ENCODE results near the gene H3-3A.

The H3-3A gene

GRCh38 chr1:226098870-226099835, 36.6 kb downstream of the H3-3A start:
- DNase-seq (ENCODE audit: low read depth in 2 of 2), result peak in 1 of 2 donors; percentile 46
- no peak overlapping the region for H3K4me3 ChIP-seq (replicated peaks in 1 of 2; ENCODE audit: low read depth in 2 of 2, low read length in 2 of 2)
- no peak for TF ChIP-seq CTCF (IDR thresholded peaks at IDR 0.05; ENCODE audit: low read depth, low read length)

- peak overlapping the region; percentile 10 to 19 for H3K4me3 ChIP-seq (replicated peaks in 1 of 2; ENCODE audit: low read depth in 2 of 2, low read length in 2 of 2)
- peak; percentile 60 to 75 for DNase-seq (ENCODE audit: low read depth in 2 of 2)
- no peak for TF ChIP-seq CTCF (IDR thresholded peaks at IDR 0.05; ENCODE audit: low read depth, low read length)
Observed at GRCh38 chr1:226100436-226101391, 38.2 kb downstream of the H3-3A start.

DNA sequence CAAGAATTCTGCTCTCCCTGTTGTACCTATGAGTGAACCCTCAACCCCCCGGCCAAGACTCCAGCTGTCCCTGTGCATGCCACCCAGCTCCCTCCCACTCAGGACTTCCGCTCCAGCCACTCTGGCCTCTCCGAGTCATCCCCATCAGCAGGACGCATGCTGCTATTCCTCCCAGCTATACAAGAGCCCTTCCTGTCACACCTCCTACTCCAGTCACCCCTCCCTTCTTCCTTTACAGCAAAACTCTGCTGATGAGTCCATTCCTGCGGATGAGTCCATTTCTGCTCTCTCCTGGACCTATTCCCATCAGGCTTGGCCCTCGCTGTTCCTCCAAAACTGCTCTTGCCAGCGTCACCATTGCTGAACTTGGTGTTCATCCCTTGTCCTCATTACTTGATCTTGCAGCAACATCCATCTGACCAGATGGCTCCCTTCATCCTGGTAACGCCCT, 42.2 kb downstream of the H3-3A start:
- peak; percentile 39 to 59 for DNase-seq (ENCODE audit: low read depth in 2 of 2)
- H3K4me3 ChIP-seq (replicated peaks in 1 of 2; ENCODE audit: low read depth in 2 of 2, low read length in 2 of 2), result no peak overlapping the region
- no peak for TF ChIP-seq CTCF (IDR thresholded peaks at IDR 0.05; ENCODE audit: low read depth, low read length)

DNA sequence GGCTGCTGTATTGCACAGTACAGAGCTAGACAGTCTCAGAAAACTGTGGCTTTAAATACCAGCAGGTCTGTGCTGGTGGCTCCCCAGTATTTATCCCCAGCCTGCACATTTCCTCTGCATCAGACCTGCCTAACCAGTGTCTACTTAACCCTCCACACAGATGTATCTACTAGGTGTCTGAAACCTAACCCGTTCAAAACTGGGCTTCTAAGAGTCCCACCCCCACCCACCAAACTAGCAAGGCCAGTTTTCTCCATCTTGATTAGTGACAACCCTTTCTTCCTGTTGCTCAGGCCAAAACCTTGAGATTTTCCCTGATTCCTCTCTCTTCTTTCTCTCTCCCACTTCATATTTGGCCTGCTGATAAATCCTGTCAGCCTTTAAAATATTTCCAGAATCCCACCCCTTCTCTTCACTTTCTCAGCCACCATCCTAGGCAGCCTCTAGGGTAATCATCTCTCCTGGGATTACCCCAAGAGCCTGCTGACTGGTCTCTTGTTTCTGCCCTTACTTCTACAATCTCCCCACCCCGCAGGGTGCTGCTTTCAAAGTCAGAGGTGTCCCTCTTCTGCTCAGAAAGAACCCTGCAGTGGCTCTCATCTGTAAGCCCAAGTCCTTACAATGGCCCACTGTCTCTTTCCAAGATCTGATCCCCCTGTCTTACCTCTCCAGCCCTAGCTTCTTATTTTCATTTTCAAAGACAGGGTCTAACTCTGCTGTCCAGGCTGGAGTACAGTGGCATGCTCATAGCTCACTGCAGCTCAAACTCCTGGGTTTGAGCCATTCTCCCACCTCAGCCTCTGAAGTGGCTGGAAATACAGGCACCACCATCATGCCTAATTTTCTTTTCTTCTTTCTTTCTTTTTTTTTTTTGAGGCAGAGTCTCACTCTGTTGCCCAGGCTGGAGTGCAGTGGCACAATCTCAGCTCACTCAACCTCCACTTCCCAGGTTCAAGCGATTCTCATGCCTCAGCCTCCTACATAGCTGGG, 45.2 kb downstream of the H3-3A start:
- no peak for TF ChIP-seq CTCF (IDR thresholded peaks at IDR 0.05; ENCODE audit: low read depth, low read length)
- no peak for DNase-seq (ENCODE audit: low read depth in 2 of 2)
- no peak overlapping the region for H3K4me3 ChIP-seq (replicated peaks in 1 of 2; ENCODE audit: low read depth in 2 of 2, low read length in 2 of 2)

DNA sequence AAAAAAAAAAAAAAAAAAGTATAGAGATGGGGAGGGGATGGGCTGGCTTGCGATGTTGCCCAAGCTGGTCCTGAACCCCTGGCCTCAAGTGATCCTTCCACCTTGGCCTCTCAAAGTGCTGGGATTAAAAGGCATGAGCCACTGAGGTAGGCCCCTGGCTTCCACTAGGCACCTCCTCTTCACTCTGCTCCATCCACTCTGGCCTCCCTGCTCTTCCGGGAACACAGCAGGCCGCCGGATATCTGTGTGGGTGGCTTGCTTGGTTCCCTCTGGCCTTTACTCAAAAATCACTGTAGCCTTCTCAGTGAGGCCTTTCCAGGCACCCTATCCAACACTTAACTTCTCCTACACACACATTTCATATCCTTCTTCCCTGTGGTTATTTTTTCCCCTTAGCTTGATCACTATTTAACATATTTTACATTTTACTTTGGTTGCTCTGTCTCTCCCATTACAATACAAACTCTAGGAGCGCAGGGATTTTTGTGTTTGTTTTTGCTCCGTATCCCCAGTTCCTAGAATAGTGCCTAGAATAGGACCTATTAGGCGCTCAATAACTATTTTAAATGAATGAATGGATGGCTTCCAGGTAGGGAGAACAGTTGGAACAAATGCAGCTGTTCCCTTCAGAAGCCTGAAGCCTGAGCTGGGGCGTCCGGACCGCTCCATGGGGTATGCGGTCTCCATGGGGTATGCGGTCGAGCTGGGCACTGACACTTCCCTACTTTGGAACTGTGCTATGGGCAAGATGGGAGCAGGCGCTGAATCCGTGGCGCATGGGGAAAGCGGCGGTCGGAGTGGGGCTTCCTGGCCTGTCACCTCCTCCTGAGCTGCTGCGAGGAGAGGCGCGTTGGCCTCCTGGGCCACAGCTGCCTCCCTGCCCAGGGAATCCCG, 46.7 kb downstream of the H3-3A start:
- no peak for TF ChIP-seq CTCF (IDR thresholded peaks at IDR 0.05; ENCODE audit: low read depth, low read length)
- peak overlapping the region; percentile 44 to 48 for H3K4me3 ChIP-seq (replicated peaks in 1 of 2; ENCODE audit: low read depth in 2 of 2, low read length in 2 of 2)
- DNase-seq (ENCODE audit: low read depth in 2 of 2), result peak; percentile 61 to 86
